Activated gamma-delta T cell treated with Interleukin-2 at 50 U/mL for 16 hours (primary cell): ENCODE measurements around the gene GPER1.
"Not testable (repeated sequence)": the region's sequence is repeated elsewhere in the genome, so short reads cannot be mapped to it uniquely, and the experiment has no call there.

ENCODE experiments used
- DNase-seq: peaks from one replicate; pipeline ENCODE4 v3.0.0-alpha.2; 2020

GPER1 gene

DNA sequence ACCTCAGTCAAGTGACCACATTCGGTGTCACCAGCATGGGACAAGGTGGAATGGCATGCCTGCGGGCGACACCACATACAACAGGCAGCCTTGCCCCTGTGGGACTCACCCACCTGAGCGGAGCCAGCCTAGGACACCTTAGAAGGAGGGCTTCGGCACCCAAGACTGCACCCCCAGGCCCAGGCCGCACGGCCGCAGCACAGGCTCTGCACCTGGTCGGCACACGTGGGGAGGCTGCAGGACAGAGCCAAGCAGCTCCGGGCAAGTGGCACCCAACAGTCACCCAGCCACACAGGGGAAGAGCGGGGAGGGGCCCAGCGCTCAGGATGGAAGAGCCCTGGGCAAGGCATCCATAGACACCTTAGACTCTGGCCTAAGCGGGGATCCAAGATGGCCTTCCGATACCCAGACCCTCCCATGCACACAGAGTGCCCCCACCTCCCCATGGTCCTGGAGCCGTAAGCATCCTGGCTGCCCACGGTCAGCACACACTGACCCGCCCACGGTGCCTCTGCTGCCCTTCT, 16.1 kb upstream of the GPER1 start:
- no peak for DNase-seq

GRCh38 chr7:1073142-1073977, 14.6 kb upstream of the GPER1 start:
- no peak for DNase-seq

- DNase-seq: not testable (repeated sequence)
Measured at GRCh38 chr7:1074018-1074417, 13.9 kb upstream of the GPER1 start.

DNA sequence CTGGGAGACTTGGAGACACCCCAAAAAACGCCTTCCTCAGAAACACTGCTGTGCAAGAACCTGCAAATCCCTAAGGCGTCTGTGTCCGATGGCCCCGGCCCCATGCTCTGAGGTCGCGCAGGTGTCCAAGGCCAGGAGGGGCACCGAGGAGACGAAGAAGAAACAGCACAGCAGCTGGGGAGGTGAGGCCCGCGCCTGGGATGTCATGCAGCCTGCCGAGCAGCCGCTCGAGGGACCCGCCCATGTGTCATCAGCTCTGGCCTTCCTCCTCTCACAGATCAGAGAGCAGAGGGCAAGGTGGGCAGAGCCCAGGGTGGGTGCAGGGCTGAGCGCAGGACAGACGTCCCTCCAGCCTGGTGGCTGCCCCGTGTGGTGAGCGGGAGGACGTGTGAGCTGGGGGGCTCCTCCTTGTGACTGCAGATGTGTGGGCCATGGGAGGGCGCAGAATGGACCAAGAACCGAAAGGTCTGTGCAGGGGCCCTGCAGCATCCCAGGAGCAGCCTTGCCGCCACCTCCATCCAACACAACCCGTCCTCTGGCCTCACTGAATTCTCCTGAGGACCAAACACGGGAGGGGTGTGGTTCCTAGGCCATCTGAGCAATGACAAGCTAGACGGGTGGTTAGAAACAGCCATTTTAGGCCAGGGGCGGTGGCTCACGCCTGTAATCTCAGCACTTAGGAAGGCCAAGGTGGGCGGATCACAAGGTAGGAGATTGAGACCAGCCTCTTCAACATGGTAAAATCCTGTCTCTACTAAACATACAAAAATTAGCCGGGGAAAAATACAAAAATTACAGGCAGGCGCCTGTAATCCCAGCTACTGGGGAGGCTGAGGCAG, 13.1 kb upstream of the GPER1 start:
- DNase-seq: no peak

GRCh38 chr7:1076184-1077072, 11.5 kb upstream of the GPER1 start:
- DNase-seq: no peak

DNA sequence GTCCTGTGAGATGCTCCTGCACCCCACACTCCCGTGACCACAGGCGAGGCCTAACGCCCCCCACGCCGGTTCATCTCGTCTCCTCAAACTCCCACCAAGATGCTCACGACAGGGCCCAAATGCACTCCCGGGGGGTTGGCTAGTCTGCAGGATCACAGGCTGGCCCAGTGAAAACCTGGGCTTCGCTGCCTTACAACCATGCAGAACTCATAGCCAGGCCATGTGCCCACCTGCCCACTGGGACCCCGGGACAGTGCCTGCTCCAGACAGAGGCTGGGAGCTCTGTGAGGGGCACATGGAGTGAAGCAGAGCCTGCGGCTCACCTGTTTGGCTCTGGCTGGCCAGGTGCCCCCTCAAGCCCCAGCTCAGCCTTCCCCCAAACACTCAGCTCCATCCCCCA, 9.4 kb upstream of the GPER1 start:
- no peak for DNase-seq

- DNase-seq: no peak
Measured at GRCh38 chr7:1078985-1079384, 8.9 kb upstream of the GPER1 start.

- no peak for DNase-seq
Measured at GRCh38 chr7:1079546-1079945, 8.4 kb upstream of the GPER1 start.

- no peak for DNase-seq
Measured at GRCh38 chr7:1080252-1080920, 7.5 kb upstream of the GPER1 start.

DNA sequence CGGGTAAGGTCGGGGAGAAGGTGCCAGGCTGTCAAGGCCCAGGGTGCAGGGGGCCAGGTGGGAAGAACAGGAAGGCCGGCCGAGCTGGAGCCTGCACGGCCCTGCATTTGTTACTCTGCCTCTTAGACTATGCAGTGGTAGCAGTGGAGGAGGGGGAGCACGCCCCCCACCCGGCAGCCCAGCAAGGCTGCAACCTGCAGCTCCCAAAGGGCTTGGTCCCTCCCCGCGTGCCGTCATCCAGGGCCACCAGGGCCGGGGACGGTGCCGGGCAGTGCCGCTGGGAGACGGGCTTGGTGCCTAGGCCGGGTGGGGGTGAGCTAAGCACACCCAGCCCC, 7.0 kb upstream of the GPER1 start:
- no peak for DNase-seq

DNA sequence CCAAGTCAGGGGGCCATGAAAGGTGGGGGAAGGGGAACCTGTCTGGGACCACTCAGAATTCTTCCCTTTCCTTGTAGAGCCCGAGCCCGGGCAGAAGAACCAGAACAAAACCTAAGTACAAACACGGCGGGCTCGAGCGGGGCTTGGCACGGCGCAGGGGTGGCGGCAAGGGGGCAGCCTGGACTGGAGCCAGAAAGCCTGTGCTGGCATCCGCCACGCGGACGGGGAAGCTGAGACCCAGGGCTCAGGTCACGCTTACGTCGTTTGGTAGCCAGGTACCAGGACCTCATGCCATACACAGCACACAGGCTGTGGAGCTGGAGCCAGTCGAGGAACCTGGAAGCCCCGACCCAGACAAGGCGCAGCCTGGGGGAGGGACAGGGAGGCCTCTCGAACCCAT, 6.6 kb upstream of the GPER1 start:
- DNase-seq: no peak

- no peak for DNase-seq
Measured at GRCh38 chr7:1081931-1082401, 5.9 kb upstream of the GPER1 start.

DNA sequence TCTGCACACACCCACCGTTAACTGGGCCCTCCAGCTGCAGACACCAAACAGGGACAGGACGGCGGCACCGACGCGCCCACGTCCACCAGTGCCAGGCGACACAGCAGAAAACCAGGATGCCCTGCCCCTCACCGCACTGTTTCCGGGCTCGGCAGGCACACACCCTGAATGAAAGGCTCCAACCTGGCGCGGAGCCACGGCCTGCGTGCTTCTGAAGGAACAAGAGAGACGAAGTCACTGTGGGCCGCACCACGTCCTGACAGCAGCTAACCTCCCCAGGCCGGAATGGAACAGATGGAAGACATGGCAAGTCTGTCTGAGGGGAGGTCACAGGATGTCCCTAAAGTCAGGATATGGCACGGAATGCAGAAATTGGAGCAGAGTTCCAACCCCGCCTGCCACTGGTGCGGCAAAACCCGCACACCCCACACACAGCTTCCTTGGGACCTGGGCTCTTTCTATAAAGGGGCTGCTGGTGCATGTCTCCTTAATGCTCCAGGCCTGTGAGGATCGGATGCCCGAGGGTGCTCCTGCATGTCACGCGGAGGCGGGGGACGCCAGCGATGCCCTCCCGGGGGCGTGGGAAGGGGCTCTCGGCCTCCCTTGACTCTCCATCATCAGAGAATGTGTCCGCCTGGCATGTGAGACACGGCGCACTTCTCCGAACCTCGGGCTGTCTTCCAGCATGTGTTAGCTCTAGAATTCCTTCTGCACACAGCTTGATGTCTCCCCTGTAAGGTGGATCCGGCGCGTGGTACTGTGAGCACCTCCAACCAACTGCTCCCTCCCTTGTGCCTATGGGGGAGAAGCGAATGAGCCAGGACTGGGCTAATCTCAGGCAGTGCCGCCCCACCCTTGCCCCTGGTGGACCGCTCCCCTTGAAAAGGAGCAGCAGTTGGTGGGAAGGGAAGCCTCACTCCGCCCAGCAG, 3.9 kb upstream of the GPER1 start:
- DNase-seq: no peak

DNA sequence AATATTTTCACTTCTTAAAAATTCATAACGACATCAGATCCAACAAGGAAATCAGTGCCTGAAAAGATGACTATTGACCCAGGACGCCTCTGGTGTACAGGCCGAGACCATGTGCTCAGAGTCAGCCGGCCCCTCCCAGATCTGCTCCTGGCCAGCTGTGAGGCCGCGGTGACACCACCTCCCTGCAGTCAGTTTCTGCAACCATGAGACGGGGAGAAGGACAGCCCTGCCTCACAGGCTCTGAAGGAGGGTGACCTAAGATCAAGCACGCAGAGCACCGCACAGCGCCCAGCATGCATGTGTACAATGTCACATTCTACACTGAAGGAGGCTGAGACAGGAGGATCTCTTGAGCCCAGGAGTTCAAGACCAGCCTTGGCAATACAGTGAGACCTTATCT, 2.6 kb upstream of the GPER1 start:
- no peak for DNase-seq

GRCh38 chr7:1085910-1086421, 1.9 kb upstream of the GPER1 start:
- no peak for DNase-seq

- DNase-seq: peak; percentile 75
Measured at GRCh38 chr7:1086588-1087464, 1.1 kb upstream of the GPER1 start.

DNA sequence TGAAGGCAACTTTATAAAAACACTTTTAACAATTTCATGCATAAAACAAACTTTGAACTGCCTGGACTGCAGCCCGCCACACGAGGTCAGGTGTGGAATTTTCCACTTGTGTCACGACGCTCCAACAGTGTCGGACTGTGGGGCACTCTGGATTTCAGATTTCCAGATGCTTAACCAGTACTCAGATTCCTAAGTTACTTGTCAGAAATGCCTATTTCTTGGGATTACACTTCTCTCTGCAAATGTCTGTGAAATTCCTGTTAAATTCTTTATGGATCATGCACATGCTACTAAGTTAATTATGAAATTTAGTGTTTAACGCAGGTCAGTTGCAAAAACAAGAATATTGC, 473 bp upstream of the GPER1 start:
- no peak for DNase-seq

- DNase-seq: no peak
Measured at GRCh38 chr7:1090236-1090635, 2.3 kb downstream of the GPER1 start.

DNA sequence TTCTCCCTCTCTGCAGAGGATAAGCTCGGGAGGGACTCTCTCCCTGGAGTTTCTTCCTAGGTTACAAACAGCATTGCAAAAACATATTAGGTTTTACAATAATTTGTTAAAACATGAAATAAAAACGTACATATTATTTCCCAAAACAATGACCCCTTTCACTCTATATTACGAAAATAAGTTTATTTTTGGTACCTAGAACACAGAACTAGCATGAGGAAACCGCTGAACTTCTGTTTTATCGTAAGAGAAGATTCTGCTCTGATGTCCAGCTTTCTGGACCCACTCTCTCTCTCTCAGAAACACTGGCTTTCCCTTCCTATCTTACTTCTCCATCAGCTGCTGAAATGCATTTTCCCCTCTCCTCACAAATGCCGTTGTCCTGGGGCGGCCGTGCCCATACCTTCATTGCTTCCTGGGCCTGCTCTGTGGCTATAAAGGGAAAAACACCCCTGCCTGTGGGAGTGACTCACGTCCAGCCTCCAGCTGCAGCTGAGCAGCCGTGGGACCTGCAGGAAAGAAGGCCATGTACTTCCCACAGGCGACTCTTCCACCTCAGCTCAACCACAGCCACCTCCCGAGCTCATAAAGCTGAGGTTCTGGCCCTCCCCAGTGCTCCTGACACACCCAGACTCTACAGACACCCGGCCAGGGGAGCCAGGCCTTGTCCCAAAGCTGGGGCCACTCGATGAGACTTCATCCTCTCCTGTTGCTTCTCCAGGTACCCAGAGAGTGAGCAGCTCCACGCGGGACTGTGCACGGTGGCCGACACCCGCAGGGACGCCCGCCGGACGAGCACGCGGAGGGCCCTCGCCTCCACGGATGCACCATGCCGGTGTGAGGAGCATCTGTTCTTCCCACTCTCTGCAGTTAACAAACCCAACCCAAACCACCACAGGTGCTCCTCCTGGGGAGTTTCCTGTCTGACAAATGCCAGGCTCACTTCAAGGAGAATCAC, 3.1 kb downstream of the GPER1 start:
- no peak for DNase-seq
